GM18868 (cell line): ENCODE measurements around the gene TMEM178A.
A peak's percentile ranks its signal among the peaks of the same experiment; 100 is the strongest.
"Not testable (repeated sequence)": the region's sequence is repeated elsewhere in the genome, so short reads cannot be mapped to it uniquely, and the experiment has no call there.

ENCODE experiments used
- ATAC-seq: cut with Tn5 transposase; IDR thresholded peaks from one replicate; pipeline ENCODE4 v1.9.1; 2021; ENCODE audit warnings: mild to moderate bottlenecking, moderate library complexity; ENCODE audit not compliant: unreplicated experiment

The TMEM178A gene

DNA sequence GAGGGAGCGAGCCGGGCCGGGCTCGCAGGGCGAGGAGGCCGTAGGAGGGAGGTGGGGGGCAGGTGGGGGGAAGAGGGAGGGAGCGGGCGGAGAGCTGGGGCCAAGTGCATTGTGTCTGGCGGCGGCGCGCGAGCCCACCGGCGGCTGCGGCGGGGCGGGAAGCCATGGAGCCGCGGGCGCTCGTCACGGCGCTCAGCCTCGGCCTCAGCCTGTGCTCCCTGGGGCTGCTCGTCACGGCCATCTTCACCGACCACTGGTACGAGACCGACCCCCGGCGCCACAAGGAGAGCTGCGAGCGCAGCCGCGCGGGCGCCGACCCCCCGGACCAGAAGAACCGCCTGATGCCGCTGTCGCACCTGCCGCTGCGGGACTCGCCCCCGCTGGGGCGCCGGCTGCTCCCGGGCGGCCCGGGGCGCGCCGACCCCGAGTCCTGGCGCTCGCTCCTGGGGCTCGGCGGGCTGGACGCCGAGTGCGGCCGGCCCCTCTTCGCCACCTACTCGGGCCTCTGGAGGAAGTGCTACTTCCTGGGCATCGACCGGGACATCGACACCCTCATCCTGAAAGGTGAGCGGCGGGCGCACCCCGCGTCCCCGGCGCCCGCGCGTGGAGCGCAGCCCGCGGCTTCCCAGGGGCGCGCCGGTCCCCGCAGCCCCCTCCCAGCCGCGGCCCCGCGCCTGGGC lies at the start of gene TMEM178A:
TSS of gene TMEM178A (plus strand) at position 107 of the 680 bp plus-strand sequence. CDS start at position 165, 58 bp downstream.
- peak; percentile 46 for ATAC-seq

DNA sequence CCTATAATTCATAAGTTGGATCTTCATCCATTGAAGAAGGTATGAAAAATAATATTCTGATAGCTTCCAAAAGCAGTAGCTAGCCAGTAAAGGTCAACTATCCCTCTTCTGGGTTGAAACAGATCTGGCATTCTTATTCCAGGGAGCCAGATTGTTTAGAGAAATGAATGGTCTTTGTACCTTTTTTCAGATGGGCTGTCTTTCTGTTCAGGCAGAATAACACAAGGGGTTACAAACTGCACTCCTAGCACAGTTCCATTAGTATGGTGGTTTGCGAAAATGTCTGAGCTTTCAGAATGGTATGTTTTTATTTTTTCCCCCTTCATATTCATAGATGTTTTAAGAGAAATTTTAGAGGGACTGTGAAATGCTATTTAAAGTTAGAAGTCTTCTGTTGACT lies 47.5 kb upstream of the TMEM178A start:
- no peak for ATAC-seq

DNA sequence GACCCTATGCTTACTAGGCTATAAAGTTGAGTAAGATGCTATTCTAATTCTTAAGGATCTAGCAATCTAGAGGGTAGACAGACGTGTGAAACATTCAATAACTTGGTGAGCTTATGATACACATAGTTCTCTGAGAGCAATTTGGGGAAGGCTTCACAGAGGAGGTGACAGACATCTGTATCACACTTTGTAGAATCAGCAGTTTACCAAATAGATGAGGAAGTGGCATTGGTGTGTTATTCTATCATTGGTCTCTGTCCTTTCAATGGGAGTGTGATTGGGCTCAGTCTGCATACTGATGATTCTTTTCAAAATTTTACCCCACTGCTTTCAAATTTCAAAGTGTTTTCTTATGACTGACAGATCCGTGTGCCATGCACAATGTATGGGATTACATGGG lies 47.0 kb upstream of the TMEM178A start:
- no peak for ATAC-seq

DNA sequence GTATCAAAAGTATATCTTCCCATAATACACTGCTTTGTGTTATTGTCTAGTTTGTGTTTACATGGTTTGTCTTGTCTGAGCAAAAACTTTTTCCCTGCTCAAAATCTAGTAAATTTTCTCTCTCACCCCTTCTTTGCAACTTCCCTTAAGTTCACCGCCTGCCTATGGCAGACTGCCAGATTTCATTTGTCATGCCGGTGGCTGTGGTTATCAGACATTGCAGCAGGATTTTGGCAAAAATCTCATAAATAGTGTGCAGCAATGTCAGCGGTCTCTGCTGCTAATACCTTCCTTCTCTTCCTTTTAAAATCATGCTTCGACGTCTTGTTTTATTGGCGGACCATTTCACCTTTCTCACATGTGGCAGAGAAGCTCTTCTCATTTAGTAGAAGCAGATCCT lies 45.6 kb upstream of the TMEM178A start:
- ATAC-seq = no peak

DNA sequence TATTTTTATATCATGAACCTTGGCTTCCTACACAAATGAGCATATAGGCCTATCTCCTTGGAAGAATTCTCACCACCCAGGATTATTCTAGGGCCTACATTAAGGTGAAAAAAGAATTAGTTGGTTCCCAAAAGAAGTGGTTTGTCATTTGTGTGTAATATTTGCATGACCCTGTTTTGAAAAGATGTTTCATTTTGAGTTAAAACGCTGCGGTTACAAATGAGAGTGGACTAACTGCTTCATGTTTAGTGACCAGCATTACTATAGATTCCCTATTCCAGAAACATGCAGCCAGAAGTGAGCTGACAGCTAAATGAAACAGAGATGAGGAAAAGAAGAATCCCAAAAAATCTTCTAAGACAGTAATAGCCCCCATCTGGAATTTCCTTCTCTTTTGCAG lies 44.1 kb upstream of the TMEM178A start:
- ATAC-seq = no peak

DNA sequence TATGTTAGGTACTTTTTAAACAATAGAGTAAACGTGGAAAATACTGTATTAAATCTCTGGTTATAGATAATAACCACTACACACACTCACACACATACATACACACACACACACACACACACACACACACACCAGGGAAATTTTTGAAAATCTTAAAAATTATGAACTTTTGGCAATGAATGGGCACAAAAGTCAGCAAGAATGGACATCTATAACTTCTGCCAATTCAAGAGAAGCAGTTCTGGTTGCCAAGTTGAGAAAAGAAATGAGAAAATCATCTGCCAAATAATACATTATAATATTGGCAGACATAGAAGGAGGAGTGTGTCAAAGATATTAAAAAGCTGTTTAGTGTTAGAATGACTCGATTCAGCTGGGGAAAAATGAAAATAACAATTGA lies 42.9 kb upstream of the TMEM178A start:
- ATAC-seq = no peak

DNA sequence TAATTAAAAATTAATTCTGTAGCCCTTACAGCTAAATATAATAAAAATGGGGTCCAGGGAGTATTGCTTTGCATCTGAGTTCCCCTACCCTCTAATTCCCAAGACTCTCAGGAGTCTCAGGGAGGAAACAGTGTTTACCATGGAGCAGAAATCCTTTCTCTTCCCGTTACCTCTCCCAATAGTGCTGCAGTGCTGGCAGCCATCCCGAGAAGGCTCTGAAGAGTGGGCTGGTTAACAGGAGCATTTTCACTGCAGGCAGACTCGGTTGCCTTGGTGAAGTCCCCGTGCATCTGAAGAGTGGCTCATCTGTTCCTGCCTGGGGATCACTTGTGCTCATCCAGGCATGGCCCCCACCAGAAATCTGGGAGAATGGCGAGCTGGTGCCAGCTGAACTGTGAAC lies 41.8 kb upstream of the TMEM178A start:
- no peak for ATAC-seq

DNA sequence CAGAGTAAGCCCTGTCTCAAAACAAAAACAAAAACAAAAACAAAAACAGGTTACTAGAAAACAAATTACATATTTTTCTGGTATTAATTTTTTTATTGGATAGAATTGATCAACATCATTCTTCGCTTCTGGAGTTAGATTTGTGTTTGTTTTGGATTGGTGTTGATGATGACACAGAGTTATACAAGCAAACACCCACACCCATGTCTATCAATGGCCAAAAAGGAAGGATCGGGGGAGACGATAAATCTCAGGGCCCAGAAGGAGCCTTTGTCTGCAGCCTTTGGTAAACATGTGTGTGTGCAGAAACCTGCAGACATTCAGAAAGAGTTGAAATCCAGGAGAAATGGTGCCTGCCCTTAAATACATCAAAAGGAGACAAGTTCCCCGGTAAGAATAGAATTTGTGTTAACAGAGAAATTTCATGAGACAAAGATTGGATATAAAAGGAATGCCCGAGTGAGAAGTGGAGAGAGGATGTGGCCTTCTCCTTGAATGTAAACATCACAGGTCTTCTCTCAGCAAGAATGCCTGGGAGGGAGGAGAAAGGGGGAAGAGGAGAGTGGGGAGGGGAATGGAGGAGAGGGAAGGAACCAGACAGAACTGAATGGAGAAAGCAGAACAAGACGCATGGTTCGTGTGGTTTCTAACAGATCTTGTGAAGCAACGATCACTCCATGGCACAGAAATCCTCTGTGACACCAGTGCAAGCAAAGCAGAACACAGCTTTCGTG lies 40.4 kb upstream of the TMEM178A start:
- ATAC-seq = no peak

DNA sequence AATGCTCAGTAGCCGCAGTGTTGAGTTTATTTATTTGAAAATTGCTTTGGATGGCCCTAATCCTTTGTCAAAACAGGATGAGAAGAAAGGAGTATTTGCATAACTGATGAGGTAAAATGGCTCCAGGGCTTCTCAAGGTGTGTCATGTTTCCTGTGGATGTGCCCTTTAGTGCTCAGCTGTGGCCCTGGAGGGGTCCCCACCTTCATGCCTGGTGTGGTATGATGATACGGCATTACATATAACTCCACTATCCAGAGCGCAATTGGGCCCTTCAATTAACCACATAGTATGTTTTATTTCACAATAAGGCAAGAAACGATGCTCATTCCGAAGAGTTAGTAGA lies 39.8 kb upstream of the TMEM178A start:
- ATAC-seq = no peak

DNA sequence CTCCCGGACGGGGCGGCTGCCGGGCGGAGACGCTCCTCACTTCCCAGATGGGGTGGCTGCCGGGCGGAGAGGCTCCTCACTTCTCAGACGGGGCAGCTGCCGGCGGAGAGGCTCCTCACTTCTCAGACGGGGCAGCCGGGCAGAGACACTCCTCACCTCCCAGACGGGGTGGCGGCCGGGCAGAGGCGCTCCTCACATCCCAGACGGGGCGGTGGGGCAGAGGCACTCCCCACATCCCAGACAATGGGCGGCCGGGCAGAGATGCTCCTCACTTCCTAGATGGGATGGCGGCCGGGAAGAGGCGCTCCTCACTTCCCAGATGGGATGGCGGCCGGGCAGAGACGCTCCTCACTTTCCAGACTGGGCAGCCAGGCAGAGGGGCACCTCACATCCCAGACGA lies 37.4 kb upstream of the TMEM178A start:
- ATAC-seq = not testable (repeated sequence)

DNA sequence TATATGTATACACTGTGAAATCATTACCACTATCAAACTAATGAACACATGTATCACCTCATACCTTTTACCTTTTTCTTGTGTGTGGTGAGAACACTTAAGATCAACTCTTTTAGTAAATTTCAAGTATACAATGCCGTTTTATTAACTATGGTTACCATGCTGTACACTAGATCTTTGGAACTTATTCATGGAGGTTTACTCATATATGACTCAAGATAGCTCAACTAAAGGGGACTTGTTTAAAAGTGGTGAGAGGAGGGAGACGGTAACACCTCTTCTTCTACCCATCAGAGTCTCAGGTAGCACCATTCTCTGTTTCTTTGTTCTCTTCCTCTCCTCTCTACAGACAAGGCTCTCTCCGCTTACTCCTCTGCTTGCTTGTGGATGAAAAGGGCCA lies 36.1 kb upstream of the TMEM178A start:
- no peak for ATAC-seq

DNA sequence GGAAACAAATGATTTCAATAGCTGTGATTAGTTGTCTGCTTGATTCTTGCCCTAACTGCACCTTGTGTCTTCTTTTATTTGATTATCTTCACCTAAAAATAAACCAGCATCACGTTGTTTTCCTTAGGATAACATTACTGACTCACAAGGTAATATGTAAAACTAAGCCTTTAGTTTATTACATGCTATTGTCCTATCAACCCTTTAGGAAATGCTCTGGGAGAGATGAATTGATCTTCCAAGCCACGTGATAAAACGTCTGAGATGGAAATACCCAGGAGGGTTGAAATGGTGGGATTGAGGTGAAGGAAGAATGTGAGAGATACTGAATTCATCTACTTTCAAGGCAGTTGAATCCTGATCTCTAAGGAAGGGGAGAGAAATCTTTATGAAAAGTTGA lies 34.5 kb upstream of the TMEM178A start:
- no peak for ATAC-seq

DNA sequence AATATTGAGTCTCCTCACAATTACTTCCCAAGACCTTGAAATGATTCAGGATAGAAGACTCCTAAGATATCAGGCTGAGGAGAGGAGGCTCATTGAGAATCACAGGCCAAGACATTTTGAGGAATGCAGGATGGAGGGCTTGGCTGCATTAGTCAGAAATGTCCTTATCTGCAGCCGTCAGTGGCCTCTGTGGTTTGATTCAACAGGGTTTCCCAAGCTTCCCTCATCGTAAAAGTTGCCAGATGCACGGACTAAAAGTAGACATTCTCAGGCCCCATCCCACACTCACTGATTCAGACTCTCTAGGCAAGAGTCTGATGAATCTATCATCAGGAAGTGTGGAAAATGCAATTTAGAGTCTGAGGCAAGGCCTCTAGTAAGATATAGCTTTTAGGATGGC lies 34.0 kb upstream of the TMEM178A start:
- ATAC-seq = no peak

DNA sequence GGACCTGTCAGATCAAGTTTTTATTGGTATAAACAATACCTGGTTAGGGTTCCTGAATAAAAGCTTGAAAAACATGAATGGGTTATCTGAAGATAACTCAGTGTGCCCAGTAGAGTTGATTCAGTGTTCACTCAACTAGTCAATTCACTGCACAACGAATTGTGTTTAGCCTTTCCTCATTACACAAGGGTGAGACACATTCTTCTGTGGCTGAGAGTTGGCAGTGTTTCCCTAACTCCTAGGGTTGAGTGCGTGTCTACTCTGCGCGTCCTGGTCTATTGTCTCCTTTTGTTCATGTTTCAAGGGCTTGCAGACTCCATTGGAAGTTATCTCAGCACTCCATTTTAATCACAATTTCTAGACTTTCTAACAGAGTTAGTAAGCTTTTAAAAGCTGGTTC lies 32.8 kb upstream of the TMEM178A start:
- no peak for ATAC-seq

DNA sequence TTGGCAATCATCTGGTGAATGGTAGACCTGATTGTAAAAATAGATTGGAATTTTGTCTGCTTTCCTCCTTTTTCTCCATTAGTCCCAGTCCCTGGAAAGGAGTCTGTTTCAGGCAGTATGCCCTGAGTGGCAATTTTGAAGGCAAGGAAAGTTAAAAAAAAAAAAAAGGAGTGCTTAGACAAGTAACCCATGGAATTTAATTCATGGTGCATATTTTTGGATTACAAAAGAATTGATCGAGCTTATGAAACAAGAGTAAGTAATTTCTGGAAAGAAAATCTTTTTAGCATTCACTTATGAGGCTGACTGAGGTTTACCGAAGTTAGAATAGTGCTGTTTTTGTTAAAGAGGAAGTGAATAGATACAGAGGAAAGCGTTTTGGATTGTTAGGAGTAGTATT lies 29.4 kb upstream of the TMEM178A start:
- no peak for ATAC-seq

DNA sequence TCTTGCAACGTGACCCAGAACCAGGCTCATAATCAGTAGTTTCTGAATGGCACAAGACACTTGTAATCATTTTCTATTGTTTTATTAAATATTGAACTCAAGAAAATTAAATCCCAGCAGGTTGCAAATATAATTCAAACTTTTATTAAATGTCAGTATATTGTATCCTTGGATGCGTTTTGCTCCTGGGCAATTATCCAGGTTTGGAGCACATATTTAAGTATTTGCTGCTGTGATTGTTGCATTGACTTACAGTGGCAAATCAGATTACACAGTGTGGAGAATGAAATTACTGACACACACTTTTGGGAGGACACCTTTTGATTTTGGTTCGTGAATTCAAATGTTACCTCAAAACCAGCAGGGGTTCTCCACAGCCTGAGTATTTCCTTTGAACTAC lies 27.1 kb upstream of the TMEM178A start:
- ATAC-seq = no peak

DNA sequence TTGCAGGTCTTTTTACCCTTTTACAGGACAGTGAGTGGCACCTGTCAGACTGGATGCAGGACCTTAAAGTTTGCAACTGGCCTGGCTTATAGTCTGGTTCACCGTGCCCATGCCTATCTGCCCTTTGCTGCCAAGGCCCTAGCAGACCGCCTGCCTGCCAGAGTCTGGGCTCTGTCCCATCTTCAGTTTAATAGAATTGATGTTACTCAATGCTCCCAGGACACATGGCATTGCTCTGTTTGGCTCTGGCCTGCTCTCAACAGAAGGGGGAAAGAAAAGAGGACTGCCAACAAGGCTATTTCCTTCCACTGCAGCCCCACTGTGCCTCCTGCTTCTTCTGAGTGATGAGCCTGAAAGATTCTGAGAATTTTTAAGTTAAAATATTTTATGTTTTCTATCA lies 25.6 kb upstream of the TMEM178A start:
- no peak for ATAC-seq

DNA sequence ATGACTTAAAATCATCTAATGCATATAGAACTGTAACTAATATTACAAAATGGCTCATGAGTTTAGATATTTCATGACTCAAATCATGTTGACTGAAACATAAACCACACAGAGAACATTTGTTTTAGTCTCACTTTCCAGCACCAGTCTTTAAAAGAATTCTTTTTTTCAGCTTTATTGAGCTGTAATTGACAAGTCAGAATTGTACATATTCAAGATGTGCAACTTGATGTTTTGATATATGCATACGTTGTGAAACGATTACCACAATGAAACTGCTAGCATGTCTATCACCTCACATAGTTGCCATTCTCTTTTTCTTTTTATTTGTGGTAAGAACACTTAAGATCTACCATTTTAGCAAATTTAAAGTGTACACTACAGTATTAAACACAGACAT lies 25.0 kb upstream of the TMEM178A start:
- ATAC-seq = no peak

DNA sequence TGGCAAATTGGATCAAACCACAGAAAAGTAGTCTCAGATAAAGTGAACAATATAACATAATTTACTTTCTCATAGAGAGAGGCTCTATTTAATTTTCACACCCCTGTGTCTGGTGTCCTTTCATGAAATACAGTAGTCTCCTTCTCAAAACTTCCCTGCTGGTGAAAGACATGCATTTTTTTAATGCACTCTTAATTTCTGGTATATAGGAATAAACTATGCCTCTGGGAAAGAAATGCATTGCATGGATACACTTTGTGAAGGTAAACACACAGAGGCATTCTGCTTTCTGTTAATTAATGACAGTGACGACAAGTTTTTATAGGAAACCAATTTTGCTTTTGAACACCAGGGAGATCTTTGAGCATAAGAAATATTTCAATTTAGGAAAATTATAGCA lies 24.1 kb upstream of the TMEM178A start:
- no peak for ATAC-seq

DNA sequence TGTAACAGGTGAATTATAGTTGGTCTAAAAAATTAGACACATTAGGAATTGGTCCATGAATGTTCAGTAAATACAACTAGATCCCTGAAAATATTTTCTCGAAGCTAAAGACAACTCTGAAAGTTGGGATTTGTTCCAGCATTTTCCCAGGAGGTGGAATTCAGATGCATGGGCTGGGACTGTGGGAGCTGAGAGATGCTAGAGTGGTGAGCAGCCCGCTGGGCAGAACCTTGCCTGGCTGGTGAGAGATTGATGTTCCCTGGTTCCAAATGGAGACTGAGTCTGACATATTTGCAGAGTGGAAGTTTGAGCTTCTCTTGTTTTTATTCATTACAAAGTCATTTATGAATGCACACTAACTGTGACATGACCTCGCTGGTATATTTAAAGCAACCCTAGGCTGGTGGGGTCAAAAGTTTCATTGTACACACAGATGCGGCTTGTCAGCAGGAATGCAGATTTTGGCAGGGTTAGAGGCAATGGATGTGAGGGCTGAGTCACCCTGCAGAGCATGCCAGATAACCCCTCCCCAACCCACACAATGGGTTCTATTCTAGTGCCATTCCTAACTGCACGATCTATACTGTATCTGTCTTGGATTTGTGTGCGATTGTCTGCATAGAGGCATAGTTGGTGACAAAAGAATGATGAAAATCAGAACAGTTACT lies 23.5 kb upstream of the TMEM178A start:
- no peak for ATAC-seq

DNA sequence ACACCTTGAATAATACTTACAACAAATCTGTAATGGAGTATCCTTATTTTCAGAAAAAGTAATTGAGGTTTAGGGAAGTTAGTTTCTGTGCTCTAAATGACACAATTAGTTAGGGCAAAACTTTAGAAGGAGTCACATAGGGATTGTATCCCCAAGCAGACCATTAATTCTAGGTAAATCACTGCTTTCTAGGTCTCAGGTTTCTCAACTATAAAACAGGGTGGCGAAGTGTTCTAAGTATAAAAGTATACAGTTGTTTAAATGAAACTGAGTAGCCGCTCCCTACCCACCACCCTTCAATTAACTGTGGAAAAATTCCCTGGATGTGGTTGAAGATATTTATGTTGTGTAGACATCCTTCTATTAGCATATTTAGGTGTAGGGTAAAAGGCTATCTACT lies 19.9 kb upstream of the TMEM178A start:
- no peak for ATAC-seq

DNA sequence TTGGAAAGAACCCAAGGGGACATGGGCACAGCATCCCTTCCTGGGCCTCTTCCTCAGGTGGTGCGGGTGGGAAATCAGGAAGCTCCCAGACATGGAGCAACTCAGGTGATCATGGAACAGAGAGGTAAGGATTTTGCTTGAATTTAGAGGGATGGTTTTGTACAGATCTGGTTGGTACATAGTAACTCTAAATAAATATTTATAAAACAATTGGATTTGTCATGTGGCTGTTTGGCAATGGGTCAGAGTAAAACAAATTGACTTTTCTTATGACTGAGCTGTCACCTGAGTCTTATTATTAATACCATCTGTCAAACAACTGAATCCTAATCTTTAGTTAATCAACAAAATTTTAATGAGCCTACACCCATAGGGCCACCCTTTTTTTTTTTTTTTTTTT lies 19.4 kb upstream of the TMEM178A start:
- ATAC-seq = no peak
